ENCODE data around the gene FSCB. TPM values are rescaled to one million over a fixed set of nuclear protein-coding genes. Genes with fewer than 3 reads are reported as not detected.
"Not testable (repeated sequence)": the region's sequence is repeated elsewhere in the genome, so short reads cannot be mapped to it uniquely, and the experiment has no call there.

Gene FSCB
- total RNA-seq, 1 experiment from 2014 or later: not detected

- H3K4me1 Mint-ChIP-seq (ENCODE audit: low read depth, unreplicated experiment): no peaks in the 10 kb centered on the region
- no peaks in the 10 kb centered on the region for H3K4me1 ChIP-seq
- H3K9me3 ChIP-seq: no peaks in the 10 kb centered on the region
- H3K9me3 Mint-ChIP-seq (ENCODE audit: unreplicated experiment): no peaks in the 10 kb centered on the region
- ChIA-PET POLR2A (no interaction called here), CTCF (no interaction called here)
- no peaks in the 10 kb centered on the region for H3K36me3 Mint-ChIP-seq (ENCODE audit: insufficient read depth, unreplicated experiment)
- H3K27ac Mint-ChIP-seq (ENCODE audit: unreplicated experiment): no peak overlapping the region
- intact Hi-C loops (cut with micrococcal nuclease; ENCODE audit: unreplicated experiment): no loop called here
- DNase-seq: no peak
- H3K27me3 ChIP-seq (replicated peaks; ENCODE audit: control insufficient read depth, insufficient read depth, low read length): no peaks in the 10 kb centered on the region; the same call in 1 of the 2 replicates
- H3K4me3 Mint-ChIP-seq (ENCODE audit: unreplicated experiment): no peak overlapping the region
- no TSS peak for BruUV-seq (replicated peaks)
- TF ChIP-seq, protein P1, sequence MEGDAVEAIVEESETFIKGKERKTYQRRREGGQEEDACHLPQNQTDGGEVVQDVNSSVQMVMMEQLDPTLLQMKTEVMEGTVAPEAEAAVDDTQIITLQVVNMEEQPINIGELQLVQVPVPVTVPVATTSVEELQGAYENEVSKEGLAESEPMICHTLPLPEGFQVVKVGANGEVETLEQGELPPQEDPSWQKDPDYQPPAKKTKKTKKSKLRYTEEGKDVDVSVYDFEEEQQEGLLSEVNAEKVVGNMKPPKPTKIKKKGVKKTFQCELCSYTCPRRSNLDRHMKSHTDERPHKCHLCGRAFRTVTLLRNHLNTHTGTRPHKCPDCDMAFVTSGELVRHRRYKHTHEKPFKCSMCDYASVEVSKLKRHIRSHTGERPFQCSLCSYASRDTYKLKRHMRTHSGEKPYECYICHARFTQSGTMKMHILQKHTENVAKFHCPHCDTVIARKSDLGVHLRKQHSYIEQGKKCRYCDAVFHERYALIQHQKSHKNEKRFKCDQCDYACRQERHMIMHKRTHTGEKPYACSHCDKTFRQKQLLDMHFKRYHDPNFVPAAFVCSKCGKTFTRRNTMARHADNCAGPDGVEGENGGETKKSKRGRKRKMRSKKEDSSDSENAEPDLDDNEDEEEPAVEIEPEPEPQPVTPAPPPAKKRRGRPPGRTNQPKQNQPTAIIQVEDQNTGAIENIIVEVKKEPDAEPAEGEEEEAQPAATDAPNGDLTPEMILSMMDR (IDR thresholded peaks at IDR 0.05; ENCODE audit: insufficient read depth in 1 of 2, low read depth in 1 of 2, low read length in 1 of 2, severe bottlenecking in 1 of 2, unreplicated experiment in 1 of 2): no peak
- H3K4me3 ChIP-seq (ENCODE audit: low read depth, low read length): no peak overlapping the region
- H3K27me3 Mint-ChIP-seq (ENCODE audit: insufficient read depth, unreplicated experiment): no peaks in the 10 kb centered on the region
- H3K36me3 ChIP-seq (ENCODE audit: control insufficient read depth, insufficient read depth, low read length): no peaks in the 10 kb centered on the region
Observed at GRCh38 chr14:44529026-44529425, 21.9 kb upstream of the FSCB start.

DNA sequence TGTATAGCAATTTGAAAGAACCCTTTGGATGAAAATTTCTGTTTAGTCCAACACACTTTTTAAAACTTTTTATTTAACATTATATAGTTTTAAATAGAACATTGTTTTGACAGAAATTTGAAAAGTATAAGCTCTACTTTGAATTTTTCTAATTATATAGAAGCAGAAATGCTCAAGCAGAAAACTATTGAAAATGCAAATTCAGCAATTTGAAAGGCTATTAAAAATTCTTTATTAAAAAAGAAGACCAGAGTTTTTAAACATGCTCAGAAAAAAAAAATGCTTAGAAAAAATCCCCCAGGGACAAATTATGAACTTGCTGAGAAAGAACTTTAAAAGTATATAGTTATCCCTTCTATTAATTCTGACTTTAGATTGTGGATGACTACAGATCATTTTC, 21.1 kb upstream of the FSCB start:
- H3K27me3 Mint-ChIP-seq (ENCODE audit: insufficient read depth, unreplicated experiment): no peaks in the 10 kb centered on the region
- intact Hi-C loops (cut with micrococcal nuclease; ENCODE audit: unreplicated experiment): no loop called here
- BruUV-seq (replicated peaks): no TSS peak
- no peaks in the 10 kb centered on the region for H3K4me1 Mint-ChIP-seq (ENCODE audit: low read depth, unreplicated experiment)
- H3K36me3 Mint-ChIP-seq (ENCODE audit: insufficient read depth, unreplicated experiment): no peaks in the 10 kb centered on the region
- no peak overlapping the region for H3K4me3 ChIP-seq (ENCODE audit: low read depth, low read length)
- CTCF ChIA-PET: no interaction called here
- no peaks in the 10 kb centered on the region for H3K9me3 ChIP-seq
- no peak overlapping the region for H3K27ac Mint-ChIP-seq (ENCODE audit: unreplicated experiment)
- H3K36me3 ChIP-seq (ENCODE audit: control insufficient read depth, insufficient read depth, low read length): no peaks in the 10 kb centered on the region
- TF ChIP-seq, protein P1 (IDR thresholded peaks at IDR 0.05; ENCODE audit: insufficient read depth in 1 of 2, low read depth in 1 of 2, low read length in 1 of 2, severe bottlenecking in 1 of 2, unreplicated experiment in 1 of 2): no peak
- H3K27me3 ChIP-seq (replicated peaks; ENCODE audit: control insufficient read depth, insufficient read depth, low read length): no peaks in the 10 kb centered on the region; the same call in 1 of the 2 replicates
- H3K9me3 Mint-ChIP-seq (ENCODE audit: unreplicated experiment): no peaks in the 10 kb centered on the region
- H3K4me1 ChIP-seq: no peaks in the 10 kb centered on the region
- H3K4me3 Mint-ChIP-seq (ENCODE audit: unreplicated experiment): no peak overlapping the region
- no peak for DNase-seq
- POLR2A ChIA-PET: no interaction called here

GRCh38 chr14:44525237-44525636, 18.2 kb upstream of the FSCB start:
- no peaks in the 10 kb centered on the region for H3K36me3 ChIP-seq (ENCODE audit: control insufficient read depth, insufficient read depth, low read length)
- no peaks in the 10 kb centered on the region for H3K9me3 ChIP-seq
- H3K36me3 Mint-ChIP-seq (ENCODE audit: insufficient read depth, unreplicated experiment): no peaks in the 10 kb centered on the region
- no peaks in the 10 kb centered on the region for H3K27me3 Mint-ChIP-seq (ENCODE audit: insufficient read depth, unreplicated experiment)
- TF ChIP-seq, protein P1 (IDR thresholded peaks at IDR 0.05; ENCODE audit: insufficient read depth in 1 of 2, low read depth in 1 of 2, low read length in 1 of 2, severe bottlenecking in 1 of 2, unreplicated experiment in 1 of 2): no peak
- POLR2A ChIA-PET: no interaction called here
- BruUV-seq (replicated peaks): no TSS peak
- no peak for DNase-seq
- intact Hi-C loops (cut with micrococcal nuclease; ENCODE audit: unreplicated experiment): no loop called here
- CTCF ChIA-PET: no interaction called here
- no peak overlapping the region for H3K4me3 ChIP-seq (ENCODE audit: low read depth, low read length)
- H3K4me1 ChIP-seq: no peaks in the 10 kb centered on the region
- no peak overlapping the region for H3K27ac Mint-ChIP-seq (ENCODE audit: unreplicated experiment)
- no peak overlapping the region for H3K4me3 Mint-ChIP-seq (ENCODE audit: unreplicated experiment)
- H3K9me3 Mint-ChIP-seq (ENCODE audit: unreplicated experiment): no peaks in the 10 kb centered on the region
- H3K4me1 Mint-ChIP-seq (ENCODE audit: low read depth, unreplicated experiment): no peaks in the 10 kb centered on the region
- H3K27me3 ChIP-seq (replicated peaks; ENCODE audit: control insufficient read depth, insufficient read depth, low read length): no peaks in the 10 kb centered on the region

DNA sequence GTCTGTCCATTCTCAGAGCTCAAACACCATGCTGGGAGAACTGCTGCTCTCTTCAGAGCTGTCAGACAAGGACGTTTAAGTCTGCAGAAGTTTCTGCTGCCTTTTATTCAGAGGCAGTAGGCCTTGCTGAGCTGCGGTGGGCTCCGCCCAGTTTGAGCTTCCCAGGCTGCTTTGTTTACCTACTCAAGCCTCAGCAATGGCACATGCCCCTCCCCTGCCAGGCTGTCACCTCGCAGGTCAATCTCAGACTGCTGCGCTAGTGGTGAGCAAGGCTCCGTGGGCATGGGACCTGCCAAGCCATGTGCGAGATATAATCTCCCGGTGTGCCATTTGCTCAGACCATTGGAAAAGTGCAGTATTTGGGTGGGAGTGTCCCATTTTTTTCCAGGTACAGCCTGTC, 8.6 kb upstream of the FSCB start:
- H3K27me3 Mint-ChIP-seq (ENCODE audit: insufficient read depth, unreplicated experiment); H3K4me3 Mint-ChIP-seq (ENCODE audit: unreplicated experiment); H3K9me3 ChIP-seq; H3K36me3 ChIP-seq (ENCODE audit: control insufficient read depth, insufficient read depth, low read length); H3K27ac Mint-ChIP-seq (ENCODE audit: unreplicated experiment); DNase-seq; intact Hi-C loops (cut with micrococcal nuclease; ENCODE audit: unreplicated experiment); BruUV-seq (replicated peaks); H3K27me3 ChIP-seq (replicated peaks; ENCODE audit: control insufficient read depth, insufficient read depth, low read length); POLR2A ChIA-PET; H3K36me3 Mint-ChIP-seq (ENCODE audit: insufficient read depth, unreplicated experiment); H3K4me1 ChIP-seq; CTCF ChIA-PET; H3K4me1 Mint-ChIP-seq (ENCODE audit: low read depth, unreplicated experiment); H3K4me3 ChIP-seq (ENCODE audit: low read depth, low read length): not testable (repeated sequence)
- peaks cover 19% of the 10 kb centered on the region for H3K9me3 Mint-ChIP-seq (ENCODE audit: unreplicated experiment)
